GM12874 (cell line): Measurements from ENCODE around the gene CNTN4.

Experiments
- TF ChIP-seq, protein P1 (sequence below): IDR thresholded peaks from 2 replicates; pipeline ENCODE4 v1.5.1; 2011; ENCODE audit warnings: low read depth, mild to moderate bottlenecking, control low read depth, low read length, moderate library complexity; ENCODE audit not compliant: insufficient read depth

The CNTN4 gene

DNA sequence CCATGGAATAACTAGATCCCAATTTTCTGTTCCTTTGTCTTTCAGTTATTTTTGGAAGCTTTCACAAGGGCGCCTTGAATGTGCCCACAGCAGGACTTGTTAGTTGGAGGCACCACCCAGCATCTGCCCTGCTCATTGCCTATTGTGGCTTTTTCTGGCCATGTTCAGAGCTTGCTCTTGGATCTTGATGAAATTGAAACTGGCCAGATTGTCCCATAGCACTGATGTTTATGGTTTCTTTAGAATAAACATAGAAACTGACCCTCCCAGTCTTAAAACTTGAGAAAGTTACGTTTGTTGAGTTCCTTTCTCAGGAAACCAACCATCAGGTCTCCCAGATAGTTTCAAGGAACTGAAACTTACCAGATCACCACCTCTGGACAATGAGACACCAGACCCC, 536.8 kb downstream of the CNTN4 start:
- TF ChIP-seq, protein P1, sequence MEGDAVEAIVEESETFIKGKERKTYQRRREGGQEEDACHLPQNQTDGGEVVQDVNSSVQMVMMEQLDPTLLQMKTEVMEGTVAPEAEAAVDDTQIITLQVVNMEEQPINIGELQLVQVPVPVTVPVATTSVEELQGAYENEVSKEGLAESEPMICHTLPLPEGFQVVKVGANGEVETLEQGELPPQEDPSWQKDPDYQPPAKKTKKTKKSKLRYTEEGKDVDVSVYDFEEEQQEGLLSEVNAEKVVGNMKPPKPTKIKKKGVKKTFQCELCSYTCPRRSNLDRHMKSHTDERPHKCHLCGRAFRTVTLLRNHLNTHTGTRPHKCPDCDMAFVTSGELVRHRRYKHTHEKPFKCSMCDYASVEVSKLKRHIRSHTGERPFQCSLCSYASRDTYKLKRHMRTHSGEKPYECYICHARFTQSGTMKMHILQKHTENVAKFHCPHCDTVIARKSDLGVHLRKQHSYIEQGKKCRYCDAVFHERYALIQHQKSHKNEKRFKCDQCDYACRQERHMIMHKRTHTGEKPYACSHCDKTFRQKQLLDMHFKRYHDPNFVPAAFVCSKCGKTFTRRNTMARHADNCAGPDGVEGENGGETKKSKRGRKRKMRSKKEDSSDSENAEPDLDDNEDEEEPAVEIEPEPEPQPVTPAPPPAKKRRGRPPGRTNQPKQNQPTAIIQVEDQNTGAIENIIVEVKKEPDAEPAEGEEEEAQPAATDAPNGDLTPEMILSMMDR: no peak

DNA sequence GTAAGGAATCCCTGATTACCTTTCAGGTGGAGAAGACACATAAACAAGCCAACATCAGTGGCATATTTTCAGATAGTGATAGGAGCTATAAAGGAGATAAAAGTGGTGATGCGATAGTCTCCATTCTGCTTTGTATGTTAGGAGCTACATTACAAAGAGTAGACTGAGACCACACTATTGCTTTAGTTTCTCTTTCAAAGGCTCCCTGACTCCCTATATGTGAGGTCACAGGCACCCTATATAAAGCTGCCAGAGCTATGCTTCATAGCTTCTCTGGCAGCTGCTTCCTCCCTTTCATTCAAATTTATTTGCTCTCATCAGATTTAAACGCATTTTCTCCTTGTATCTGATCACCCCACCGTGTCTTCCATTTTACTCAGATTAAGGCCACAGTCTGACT, 544.9 kb downstream of the CNTN4 start:
- TF ChIP-seq, protein P1: no peak

DNA sequence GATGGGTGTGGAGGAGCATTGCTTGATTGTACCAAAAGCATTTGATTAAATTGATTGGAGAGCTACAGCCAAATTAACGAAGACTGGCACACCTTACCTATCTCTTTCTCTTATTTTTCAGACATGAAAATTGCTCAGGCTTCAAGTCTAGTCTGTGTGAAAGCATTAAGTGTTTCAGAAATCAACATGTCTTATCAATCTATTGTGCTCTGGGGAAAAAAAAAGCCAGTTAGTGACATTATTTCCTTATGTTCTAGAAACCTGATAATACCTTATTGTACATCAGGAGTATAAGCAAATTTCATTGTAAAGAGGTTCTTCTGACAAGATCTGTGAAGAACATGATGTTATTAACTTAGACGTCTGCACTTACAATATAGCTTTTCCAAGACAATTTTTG, 546.3 kb downstream of the CNTN4 start:
- TF ChIP-seq, protein P1: no peak

DNA sequence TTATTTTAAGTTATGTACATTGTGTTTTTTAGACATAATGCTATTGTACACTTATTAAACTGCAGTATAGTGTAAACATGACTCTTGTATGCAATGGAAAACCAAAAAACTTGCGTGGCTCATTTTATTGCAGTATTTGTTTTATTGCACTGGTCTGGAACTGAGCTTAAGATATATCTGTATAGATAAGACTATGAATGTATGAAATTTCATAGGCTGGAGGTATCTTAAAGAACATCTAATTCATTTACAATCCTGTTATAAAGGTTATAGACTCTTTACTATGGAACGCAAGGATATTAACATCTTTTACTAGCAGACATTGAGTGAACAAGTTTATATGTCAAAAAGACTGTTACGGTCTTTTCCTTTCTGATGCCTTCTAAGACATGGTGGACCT, 552.1 kb downstream of the CNTN4 start:
- TF ChIP-seq, protein P1: no peak

DNA sequence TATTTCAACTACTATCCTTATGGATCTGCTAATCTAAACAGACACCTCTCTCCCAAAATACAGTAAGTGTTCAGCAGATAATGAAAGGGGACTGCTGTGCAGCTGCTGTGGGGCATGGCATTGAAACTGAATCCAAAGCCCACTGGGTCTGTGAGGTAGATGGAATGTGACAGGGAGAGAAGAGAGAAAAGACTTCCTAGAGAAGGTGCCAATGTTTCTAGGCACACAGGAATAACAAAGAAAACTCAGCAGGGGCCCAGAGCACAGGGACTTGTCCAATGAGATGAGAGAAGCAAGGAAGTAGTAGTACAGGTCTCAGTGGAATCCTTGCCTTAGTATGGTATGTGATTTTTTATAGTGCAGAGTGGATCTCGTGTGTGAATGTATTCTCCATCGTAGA, 553.7 kb downstream of the CNTN4 start:
- TF ChIP-seq, protein P1: no peak

DNA sequence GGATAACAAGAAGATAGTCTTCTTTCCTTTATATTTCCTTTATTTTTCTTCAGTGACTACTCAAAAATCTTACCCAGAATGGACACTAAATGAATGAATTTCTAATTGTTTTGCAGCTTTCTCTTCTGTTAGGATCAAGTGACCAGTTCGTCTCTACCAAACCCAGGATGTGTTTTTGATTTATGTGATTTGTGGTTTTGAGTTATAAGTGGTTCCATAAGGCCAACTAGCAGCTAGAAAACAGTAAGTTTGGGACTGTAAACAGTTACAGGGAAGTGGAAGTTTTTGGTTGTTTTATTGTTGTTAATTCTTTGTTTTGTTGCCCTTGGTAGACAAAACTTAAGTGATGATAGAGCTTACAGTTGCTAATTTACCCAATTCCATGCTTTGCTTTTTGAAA, 555.0 kb downstream of the CNTN4 start:
- TF ChIP-seq, protein P1: no peak

DNA sequence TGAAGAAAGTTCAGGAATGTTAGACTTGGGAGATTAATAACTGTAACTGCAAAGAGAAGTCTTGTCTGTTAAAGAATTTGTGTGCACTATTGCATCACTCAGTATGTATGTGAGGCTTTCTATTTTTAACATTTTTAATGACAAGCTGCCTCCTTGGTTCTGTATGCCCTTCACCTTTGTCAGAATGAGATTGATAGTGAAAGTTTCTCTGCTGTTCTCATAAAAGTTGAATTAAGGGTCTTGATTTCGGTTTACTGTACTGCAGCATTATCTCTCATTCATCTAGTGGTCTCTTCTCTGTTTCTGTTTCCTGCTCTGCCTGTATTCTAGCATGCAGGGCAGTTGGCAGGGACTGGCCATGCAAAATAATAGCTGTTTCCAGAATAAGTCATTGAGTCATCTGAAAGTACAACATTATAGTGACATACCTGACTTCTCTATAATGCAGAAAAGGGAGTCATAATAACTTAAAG, 556.6 kb downstream of the CNTN4 start:
- TF ChIP-seq, protein P1: no peak
